Suprapubic skin (tissue), 4 donors: ENCODE data around the gene GPATCH3.

Source experiments
- POLR2A ChIP-seq, 2 donors: fragments of 450-650 bp; IDR thresholded peaks; one replicate each; pipeline ENCODE4 v1.6.1; 2017; ENCODE audit warnings: antibody characterized with exemption in 2 of 2, mild to moderate bottlenecking in 2 of 2, moderate library complexity in 2 of 2
- POLR2AphosphoS5 ChIP-seq, 3 donors: sonication (generic); formaldehyde crosslinking; IDR thresholded peaks; one replicate each; pipeline ENCODE4 v1.6.1; 2017; ENCODE audit warnings: antibody characterized with exemption in 3 of 3
- TF ChIP-seq, protein P1 (sequence below), 2 donors: fragments of 200-600 bp in 1 of 2; fragments of 450-650 bp in 1 of 2; sonication (generic) in 1 of 2; IDR thresholded peaks; one replicate each; pipeline ENCODE4 v1.5.1; 2016 to 2019; ENCODE audit warnings: antibody characterized with exemption in 2 of 2, mild to moderate bottlenecking in 1 of 2, moderate library complexity in 1 of 2

DNA sequence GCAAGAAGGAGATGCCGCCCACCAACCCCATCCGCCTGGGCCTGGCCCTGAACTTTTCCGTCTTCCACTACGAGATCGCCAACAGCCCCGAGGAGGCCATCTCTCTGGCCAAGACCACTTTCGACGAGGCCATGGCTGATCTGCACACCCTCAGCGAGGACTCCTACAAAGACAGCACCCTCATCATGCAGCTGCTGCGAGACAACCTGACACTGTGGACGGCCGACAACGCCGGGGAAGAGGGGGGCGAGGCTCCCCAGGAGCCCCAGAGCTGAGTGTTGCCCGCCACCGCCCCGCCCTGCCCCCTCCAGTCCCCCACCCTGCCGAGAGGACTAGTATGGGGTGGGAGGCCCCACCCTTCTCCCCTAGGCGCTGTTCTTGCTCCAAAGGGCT is 36.6 kb downstream of the GPATCH3 start:
- TF ChIP-seq POLR2A (IDR thresholded peaks at IDR 0.05) (no peak), POLR2AphosphoS5 (IDR thresholded peaks at IDR 0.05) (no peak)
- TF ChIP-seq, protein P1, sequence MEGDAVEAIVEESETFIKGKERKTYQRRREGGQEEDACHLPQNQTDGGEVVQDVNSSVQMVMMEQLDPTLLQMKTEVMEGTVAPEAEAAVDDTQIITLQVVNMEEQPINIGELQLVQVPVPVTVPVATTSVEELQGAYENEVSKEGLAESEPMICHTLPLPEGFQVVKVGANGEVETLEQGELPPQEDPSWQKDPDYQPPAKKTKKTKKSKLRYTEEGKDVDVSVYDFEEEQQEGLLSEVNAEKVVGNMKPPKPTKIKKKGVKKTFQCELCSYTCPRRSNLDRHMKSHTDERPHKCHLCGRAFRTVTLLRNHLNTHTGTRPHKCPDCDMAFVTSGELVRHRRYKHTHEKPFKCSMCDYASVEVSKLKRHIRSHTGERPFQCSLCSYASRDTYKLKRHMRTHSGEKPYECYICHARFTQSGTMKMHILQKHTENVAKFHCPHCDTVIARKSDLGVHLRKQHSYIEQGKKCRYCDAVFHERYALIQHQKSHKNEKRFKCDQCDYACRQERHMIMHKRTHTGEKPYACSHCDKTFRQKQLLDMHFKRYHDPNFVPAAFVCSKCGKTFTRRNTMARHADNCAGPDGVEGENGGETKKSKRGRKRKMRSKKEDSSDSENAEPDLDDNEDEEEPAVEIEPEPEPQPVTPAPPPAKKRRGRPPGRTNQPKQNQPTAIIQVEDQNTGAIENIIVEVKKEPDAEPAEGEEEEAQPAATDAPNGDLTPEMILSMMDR (IDR thresholded peaks at IDR 0.05): no peak
